GM12892 (cell line): ENCODE data around the gene ARMC9.
A peak's percentile ranks its signal among the peaks of the same experiment; 100 is the strongest.
"Not testable (repeated sequence)": the region's sequence is repeated elsewhere in the genome, so short reads cannot be mapped to it uniquely, and the experiment has no call there.

ENCODE experiments used
- DNase-seq: peaks from one replicate; pipeline ENCODE4 v3.0.0; 2011; ENCODE audit not compliant: insufficient read length
- FAIRE-seq: peaks from 2 replicates; lab custom pipeline; 2011; peaks lifted over from hg19 to GRCh38; lab: Jason Lieb, UNC
- POLR2A ChIP-seq: IDR thresholded peaks from 2 replicates; pipeline ENCODE4 v1.6.1; 2011; ENCODE audit warnings: low read depth, low read length, control low read depth
- POLR2AphosphoS5 ChIP-seq: IDR thresholded peaks from 2 replicates; pipeline ENCODE4 v1.6.1; 2011; ENCODE audit warnings: low read depth, low read length, control low read depth
- TAF1 ChIP-seq: IDR thresholded peaks from 2 replicates; pipeline ENCODE4 v1.6.1; 2011; ENCODE audit warnings: low read depth, mild to moderate bottlenecking, control low read depth, low read length, borderline replicate concordance

ARMC9 gene

DNA sequence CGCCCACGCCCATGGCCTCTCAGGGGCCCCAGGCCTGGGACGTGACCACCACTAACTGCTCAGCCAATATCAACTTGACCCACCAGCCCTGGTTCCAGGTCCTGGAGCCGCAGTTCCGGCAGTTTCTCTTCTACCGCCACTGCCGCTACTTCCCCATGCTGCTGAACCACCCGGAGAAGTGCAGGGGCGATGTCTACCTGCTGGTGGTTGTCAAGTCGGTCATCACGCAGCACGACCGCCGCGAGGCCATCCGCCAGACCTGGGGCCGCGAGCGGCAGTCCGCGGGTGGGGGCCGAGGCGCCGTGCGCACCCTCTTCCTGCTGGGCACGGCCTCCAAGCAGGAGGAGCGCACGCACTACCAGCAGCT, 199.5 kb downstream of the ARMC9 start:
- TF ChIP-seq POLR2AphosphoS5, result no peak
- DNase-seq (no peak), FAIRE-seq (no peak)

DNA sequence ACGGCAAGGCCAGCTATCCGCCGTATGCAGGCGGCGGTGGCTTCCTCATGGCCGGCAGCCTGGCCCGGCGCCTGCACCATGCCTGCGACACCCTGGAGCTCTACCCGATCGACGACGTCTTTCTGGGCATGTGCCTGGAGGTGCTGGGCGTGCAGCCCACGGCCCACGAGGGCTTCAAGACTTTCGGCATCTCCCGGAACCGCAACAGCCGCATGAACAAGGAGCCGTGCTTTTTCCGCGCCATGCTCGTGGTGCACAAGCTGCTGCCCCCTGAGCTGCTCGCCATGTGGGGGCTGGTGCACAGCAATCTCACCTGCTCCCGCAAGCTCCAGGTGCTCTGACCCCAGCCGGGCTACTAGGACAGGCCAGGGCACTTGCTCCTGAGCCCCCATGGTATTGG, 200.2 kb downstream of the ARMC9 start:
- no peak for DNase-seq
- no peak for TF ChIP-seq POLR2A
- no peak for TF ChIP-seq TAF1
- TF ChIP-seq POLR2AphosphoS5, result no peak
- FAIRE-seq, result no peak

DNA sequence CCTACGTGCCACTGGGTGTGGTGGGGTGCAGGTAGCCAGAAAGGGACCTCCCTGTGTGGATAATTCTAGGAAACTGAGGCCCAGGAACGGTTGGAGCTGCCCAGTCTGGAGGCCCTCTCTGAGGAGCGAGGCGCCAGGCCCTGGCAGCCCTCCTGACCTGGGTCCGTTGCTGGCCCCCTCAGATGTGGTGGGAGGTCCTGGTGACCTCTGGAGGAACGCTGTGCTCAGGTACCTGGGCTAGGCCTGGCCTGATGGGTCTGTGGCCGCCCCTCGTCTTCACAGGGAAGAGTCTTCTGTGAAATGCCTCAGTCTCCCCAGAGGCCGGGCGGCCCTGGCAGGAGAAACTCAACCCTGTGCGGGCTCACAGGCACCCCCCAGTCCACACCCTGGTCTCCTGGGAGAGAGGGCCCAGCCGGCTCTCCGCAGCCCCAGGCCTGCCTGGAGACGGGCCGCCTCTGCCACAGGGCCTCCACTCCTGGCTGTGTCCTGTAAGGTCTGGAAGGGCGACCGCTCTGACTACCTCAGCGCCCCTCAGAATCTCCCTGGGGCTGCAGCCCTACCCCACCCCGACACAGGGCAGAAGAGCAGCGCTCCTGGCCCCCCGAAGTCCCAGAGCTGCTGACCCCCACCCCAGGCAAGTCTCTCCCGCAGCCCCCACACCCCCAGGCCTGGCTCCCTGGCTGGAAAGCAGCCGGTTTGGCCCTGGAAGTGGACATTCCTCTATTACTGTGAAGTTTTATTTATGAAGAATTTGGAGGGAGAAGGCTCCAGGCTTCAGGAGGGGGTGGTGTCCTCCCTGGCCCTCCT, 200.8 kb downstream of the ARMC9 start:
- DNase-seq (no peak), FAIRE-seq (no peak)
- TF ChIP-seq POLR2AphosphoS5 (no peak), TAF1 (no peak), POLR2A (no peak)

DNA sequence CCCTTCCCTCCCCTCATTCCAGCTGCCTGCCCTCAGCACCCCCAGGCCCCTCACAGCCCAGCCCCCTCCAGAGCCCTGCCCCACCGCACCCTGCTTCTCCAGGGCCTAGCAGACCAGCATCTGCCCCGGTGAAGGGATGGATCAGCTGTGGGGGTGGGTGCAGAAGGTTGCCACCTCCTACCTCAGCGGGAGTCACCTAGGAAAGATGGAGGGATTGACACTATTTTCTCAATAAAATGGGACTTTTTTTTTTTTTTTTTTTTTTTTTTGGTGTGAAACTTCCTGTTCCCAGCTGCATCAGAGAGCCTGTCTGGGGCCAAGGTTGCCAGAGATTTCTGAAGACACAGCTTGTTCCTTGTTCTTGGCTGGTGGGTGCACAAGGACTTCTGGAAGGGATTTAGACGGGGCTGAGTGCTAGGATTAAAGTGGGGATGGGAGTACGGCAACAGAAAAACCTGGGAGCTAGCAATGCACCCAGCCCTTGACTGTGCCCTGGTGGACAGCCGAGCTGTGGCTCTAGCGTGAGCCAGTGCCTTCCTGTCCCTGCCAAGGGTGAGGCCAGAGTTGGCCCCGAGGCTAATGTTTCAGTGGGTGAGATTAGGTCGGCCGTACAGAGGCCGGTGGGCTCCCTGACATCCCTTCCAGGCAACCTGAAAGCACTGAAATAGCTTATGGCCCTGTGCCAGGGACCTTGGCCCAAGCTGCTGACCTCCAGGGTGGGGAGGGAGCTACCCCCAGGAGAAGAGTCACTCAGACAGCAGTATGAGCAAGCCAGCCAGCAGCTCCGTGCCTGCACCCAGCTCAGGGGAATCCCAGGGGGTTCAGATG, 201.6 kb downstream of the ARMC9 start:
- DNase-seq (no peak), FAIRE-seq (no peak)
- TF ChIP-seq TAF1, result no peak
- TF ChIP-seq POLR2AphosphoS5, result no peak
- TF ChIP-seq POLR2A, result no peak

DNA sequence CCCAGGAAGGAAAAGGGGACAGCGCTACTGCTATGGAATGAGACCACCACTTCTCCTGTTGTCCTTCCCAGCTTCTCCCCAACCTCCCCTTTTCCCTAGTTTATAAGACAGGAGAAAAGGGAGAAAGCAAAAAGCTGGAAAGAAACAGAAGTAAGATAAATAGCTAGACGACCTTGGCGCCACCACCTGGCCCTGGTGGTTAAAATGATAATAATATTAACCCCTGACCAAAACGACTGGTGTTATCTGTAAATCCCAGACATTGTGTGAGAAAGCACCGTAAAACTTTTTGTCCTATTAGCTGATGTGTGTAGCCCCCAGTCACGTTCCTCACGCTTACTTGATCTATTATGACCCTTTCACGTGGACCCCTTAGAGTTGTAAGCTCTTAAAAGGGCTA, 202.2 kb downstream of the ARMC9 start:
- not testable (repeated sequence) for DNase-seq, FAIRE-seq

DNA sequence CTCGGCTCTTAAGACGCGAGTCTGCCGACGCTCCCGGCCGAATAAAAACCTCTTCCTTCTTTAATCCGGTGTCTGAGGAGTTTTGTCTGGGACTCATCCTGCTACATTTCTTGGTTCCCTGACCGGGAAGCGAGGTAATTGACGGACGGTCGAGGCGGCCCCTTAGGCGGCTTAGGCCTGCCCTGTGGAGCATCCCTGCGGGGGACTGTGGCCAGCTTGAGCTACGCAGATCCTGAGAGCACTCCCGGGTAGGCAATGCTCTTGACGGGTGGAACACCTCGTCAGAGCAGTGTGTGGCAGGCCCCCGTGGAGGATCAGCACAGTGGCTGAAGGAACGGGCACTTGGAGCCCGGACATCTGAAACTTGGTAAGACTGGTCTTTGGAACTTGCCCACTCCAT, 202.7 kb downstream of the ARMC9 start:
- not testable (repeated sequence) for DNase-seq, FAIRE-seq

DNA sequence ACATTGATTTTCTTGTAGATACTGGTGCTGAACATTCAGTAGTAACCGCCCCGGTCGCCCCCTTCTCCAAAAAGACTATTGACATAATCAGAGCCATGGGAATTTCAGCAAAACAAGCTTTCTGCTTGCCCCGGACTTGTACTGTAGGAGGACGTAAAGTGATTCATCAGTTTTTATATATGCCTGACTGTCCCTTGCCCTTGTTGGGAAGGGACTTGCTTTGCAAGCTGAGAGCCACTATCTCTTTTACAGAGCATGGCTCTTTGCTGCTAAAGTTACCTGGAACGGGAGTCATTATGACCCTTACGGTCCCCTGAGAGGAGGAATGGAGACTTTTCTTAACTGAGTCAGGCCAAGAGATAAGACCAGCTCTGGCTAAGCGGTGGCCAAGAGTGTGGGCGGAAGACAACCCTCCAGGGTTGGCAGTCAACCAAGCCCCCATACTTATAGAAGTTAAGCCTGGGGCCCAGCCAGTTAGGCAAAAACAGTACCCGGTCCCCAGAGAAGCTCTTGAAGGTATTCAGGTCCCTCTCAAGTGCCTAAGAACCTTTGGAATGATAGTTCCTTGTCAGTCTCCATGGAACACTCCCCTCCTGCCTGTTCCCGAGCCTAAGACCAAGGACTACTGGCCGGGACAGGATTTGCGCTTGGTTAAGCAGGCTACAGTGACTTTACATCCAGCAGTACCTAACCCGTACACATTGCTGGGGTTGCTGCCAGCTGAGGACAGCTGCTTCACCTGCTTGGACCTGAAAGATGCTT, 205.2 kb downstream of the ARMC9 start:
- FAIRE-seq, result not testable (repeated sequence)

DNA sequence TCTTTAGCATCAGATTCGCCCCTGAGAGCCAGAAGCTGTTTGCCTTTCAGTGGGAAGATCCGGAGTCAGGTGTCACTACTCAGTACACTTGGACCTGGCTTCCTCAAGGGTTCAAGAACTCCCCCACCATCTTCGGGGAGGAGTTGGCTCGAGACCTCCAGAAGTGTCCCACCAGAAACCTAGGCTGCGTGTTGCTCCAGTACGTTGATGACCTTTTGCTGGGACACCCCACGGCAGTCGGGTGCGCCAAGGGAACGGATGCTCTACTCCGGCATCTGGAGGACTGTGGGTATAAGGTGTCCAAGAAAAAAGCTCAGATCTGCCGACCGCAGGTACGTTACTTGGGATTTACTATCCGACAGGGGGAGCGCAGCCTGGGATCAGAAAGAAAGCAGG, 205.8 kb downstream of the ARMC9 start:
- DNase-seq, FAIRE-seq: not testable (repeated sequence)

More for the DNA sequence above, 205.2 kb downstream of the ARMC9 start:
- not testable (repeated sequence) for DNase-seq

DNA sequence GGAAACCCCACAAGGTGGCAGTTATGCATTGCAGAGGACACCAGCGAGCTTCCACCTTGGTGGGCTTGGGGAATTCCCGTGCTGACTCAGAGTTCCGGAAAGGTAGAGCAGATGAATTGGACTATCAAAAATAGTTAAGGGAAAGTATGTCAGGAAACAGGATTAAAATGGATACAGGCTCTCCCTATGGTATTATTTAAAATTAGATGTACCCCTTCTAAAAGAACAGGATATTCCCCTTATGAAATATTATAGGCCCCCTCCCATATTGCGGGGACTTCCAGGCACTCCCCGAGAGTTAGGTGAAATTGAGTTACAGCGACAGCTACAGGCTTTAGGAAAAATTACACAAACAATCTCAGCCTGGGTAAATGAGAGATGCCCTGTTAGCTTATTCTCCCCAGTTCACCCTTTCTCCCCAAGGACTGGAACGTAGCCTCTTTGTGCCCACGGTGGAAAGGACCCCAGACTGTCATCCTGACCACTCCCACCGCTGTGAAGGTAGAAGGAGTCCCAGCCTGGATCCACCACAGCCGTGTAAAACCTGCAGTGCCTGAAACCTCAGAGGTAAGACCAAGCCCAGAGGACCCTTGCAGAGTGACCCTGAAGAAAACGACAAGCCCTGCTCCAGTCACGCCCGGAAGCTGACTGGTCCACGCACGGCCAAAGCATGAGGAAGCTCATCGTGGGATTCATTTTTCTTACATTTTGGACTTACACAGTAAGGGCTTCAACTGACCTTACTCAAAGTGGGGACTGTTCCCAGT, 207.4 kb downstream of the ARMC9 start:
- peak; percentile 54 for FAIRE-seq
- DNase-seq, result not testable (repeated sequence)

DNA sequence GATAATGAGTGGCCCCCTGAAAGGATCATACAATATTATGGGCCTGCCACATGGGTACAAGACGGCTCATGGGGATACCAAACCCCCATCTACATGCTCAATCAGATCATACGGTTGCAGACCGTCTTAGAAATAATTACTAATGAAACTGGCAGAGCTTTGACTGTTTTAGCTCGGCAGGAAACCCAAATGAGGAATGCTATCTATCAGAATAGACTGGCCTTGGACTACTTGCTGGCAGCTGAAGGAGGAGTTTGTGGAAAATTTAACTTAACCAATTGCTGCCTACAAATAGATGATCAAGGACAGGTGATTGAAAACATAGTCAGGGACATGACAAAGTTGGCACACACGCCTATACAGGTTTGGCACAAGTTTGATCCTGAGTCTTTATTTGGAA, 209.3 kb downstream of the ARMC9 start:
- DNase-seq, FAIRE-seq: not testable (repeated sequence)

DNA sequence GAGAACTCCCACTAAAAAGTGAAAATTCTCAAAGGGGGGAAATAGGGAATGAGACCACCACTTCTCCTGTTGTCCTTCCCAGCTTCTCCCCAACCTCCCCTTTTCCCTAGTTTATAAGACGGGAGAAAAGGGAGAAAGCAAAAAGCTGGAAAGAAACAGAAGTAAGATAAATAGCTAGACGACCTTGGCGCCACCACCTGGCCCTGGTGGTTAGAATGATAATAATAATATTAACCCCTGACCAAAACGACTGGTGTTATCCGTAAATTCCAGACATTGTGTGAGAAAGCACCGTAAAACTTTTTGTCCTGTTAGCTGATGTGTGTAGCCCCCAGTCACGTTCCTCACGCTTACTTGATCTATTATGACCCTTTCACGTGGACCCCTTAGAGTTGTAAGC, 209.9 kb downstream of the ARMC9 start:
- not testable (repeated sequence) for DNase-seq, FAIRE-seq

DNA sequence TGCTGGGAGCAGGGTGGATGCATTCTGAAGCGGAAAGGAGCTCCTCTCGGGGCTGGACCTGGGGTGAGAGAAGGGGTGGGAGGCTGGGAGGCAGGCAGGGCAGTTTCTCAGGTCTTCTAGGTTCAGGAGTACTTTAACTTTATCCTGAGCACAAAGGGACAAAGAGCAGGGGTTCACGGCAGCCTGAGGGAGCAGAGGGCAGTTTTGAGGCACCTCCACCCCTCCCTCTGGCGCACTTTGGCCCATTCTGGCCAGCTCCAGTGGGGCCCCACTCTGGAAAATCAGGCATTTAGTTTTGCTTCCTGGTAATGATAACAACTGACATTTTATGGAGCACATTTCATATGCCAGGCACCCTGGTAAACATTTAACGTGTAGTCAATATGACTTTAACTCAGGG, 211.3 kb downstream of the ARMC9 start:
- TF ChIP-seq POLR2AphosphoS5, result no peak
- no peak for TF ChIP-seq POLR2A
- TF ChIP-seq TAF1, result no peak
- DNase-seq (no peak), FAIRE-seq (no peak)
